GM23338 (cell line): ENCODE results near the gene MRE11. TPM values are rescaled to one million over a fixed set of nuclear protein-coding genes. Genes with fewer than 3 reads are reported as not detected.
A peak's percentile ranks its signal among the peaks of the same experiment; 100 is the strongest.

ENCODE experiments used
- ATAC-seq: fragments of 200-7000 bp; cut with Tn5 transposase; 3 replicates; pipeline ENCODE4 v1.9.1; 2020
- DNase-seq: peaks from one replicate; pipeline ENCODE4 v3.0.0-alpha.2; 2015; ENCODE audit warnings: low spot score
- H2AFZ ChIP-seq: fragments of 200-600 bp; sonication (generic); 2 replicates; pipeline ENCODE4 v1.8.0; 2016; ENCODE audit warnings: antibody characterized with exemption, mild to moderate bottlenecking, moderate library complexity
- H3F3A ChIP-seq: fragments of 200-600 bp; sonication (generic); replicated peaks from 2 replicates; pipeline ENCODE4 v1.8.0; 2017; ENCODE audit warnings: antibody characterized with exemption, mixed run types, low read depth
- H3K27ac ChIP-seq: fragments of 200-600 bp; sonication (generic); 2 replicates; pipeline ENCODE4 v1.6.1; 2016; ENCODE audit warnings: low read depth
- H3K27me3 ChIP-seq: fragments of 200-600 bp; sonication (generic); 2 replicates; pipeline ENCODE4 v1.8.0; 2016; ENCODE audit warnings: mild to moderate bottlenecking, mixed run types, moderate library complexity; ENCODE audit not compliant: insufficient read depth
- H3K36me3 ChIP-seq: fragments of 200-600 bp; sonication (generic); 2 replicates; pipeline ENCODE4 v1.8.0; 2016; ENCODE audit warnings: mild to moderate bottlenecking; ENCODE audit not compliant: insufficient read depth
- H3K4me1 ChIP-seq: fragments of 200-600 bp; sonication (generic); 2 replicates; pipeline ENCODE4 v1.8.0; 2016; ENCODE audit warnings: mild to moderate bottlenecking, moderate library complexity; ENCODE audit not compliant: insufficient read depth
- H3K4me2 ChIP-seq: fragments of 200-600 bp; sonication (generic); 2 replicates; pipeline ENCODE4 v1.7.1; 2017; ENCODE audit warnings: mixed run types
- H3K4me3 ChIP-seq: fragments of 200-600 bp; sonication (generic); 2 replicates; pipeline ENCODE4 v1.6.1; 2016; ENCODE audit warnings: mixed run types
- H3K79me2 ChIP-seq: fragments of 200-600 bp; sonication (generic); replicated peaks from 2 replicates; pipeline ENCODE4 v1.8.0; 2017; ENCODE audit warnings: mild to moderate bottlenecking; ENCODE audit not compliant: insufficient read depth
- H3K9me2 ChIP-seq: fragments of 200-600 bp; sonication (generic); 2 replicates; pipeline ENCODE4 v1.8.0; 2017; ENCODE audit not compliant: insufficient read depth
- H4K20me1 ChIP-seq: fragments of 200-600 bp; sonication (generic); replicated peaks from 2 replicates; pipeline ENCODE4 v1.8.0; 2017; ENCODE audit warnings: mild to moderate bottlenecking; ENCODE audit not compliant: insufficient read depth
- H3K27ac Mint-ChIP-seq: 2 replicates; pipeline ENCODE4 v1.8.0; 2020; ENCODE audit warnings: inconsistent platforms, mild to moderate bottlenecking, moderate library complexity, mixed read lengths
- H3K27me3 Mint-ChIP-seq: 3 replicates; pipeline ENCODE4 v1.8.0; 2022; ENCODE audit warnings: low read depth, mild to moderate bottlenecking, moderate library complexity, mixed read lengths, inconsistent platforms; ENCODE audit not compliant: insufficient read depth, poor library complexity
- H3K36me3 Mint-ChIP-seq: 3 replicates; pipeline ENCODE4 v1.8.0; 2021; ENCODE audit warnings: low read depth, mild to moderate bottlenecking, inconsistent platforms, moderate library complexity, mixed read lengths
- H3K4me1 Mint-ChIP-seq: 3 replicates; pipeline ENCODE4 v1.8.0; 2020; ENCODE audit warnings: mild to moderate bottlenecking, inconsistent platforms, mixed read lengths
- H3K4me3 Mint-ChIP-seq: 3 replicates; pipeline ENCODE4 v1.8.0; 2021; ENCODE audit warnings: moderate library complexity, mild to moderate bottlenecking, inconsistent platforms, mixed read lengths
- H3K9me3 Mint-ChIP-seq: 3 replicates; pipeline ENCODE4 v1.8.0; 2020; ENCODE audit warnings: moderate library complexity, mild to moderate bottlenecking, inconsistent platforms, mixed read lengths
- EZH2 ChIP-seq: fragments of 200-600 bp; sonication (generic); IDR thresholded peaks from one replicate; pipeline ENCODE4 v1.8.0; 2017; ENCODE audit warnings: antibody characterized with exemption, mild to moderate bottlenecking, low read depth; ENCODE audit not compliant: unreplicated experiment
- POLR2AphosphoS5 ChIP-seq: IDR thresholded peaks from 2 replicates; pipeline ENCODE4 v1.6.1; 2016; ENCODE audit warnings: antibody characterized with exemption, low read depth
- REST ChIP-seq: IDR thresholded peaks from one replicate; pipeline ENCODE4 v1.6.1; 2018; ENCODE audit warnings: antibody characterized with exemption; ENCODE audit not compliant: unreplicated experiment
- ZNF462 ChIP-seq: fragments of 250-450 bp; sonication (Bioruptor Pico); IDR thresholded peaks from 2 replicates; pipeline ENCODE4 v1.5.0; 2020; ENCODE audit warnings: mild to moderate bottlenecking, moderate library complexity
- polyA plus RNA-seq: library from polyadenylated mRNA; unstranded; fragments of >200 nt; fragmentation: Nextera tagmentation; extraction: Ambion mirVana; gene quantifications from 2 replicates; pipeline ENCODE4 v1.2.1, GENCODE V29; 2016
- total RNA-seq: library from RNA; depleted of rRNA; stranded (reverse); fragments of >200 nt; shearing (Covaris generic); gene quantifications from 2 replicates; pipeline ENCODE4 v1.2.3, GENCODE V29; 2014

Gene MRE11
- total and polyA plus RNA-seq, 2 experiments from 2014 or later, result 23.3 to 38.5 TPM

GRCh38 chr11:94477624-94478023 is 16.0 kb downstream of the MRE11 start:
- H3K27ac ChIP-seq, result peak overlapping the region; percentile 59; the same call in 1 of the 2 replicates
- H4K20me1 ChIP-seq, result no peaks in the 10 kb centered on the region
- H3K4me3 ChIP-seq, result no peak overlapping the region
- H3K27me3 ChIP-seq, result no peaks in the 10 kb centered on the region
- H3F3A ChIP-seq, result no peaks in the 10 kb centered on the region
- Mint-ChIP-seq H3K27ac (0 out of 2 replicates have a peak overlapping the region, but pooled peaks have one; percentile 7), H3K9me3 (no peaks in the 10 kb centered on the region), H3K4me1 (peaks cover 21% of the 10 kb centered on the region), H3K27me3 (no peaks in the 10 kb centered on the region), H3K36me3 (peaks cover 5% of the 10 kb centered on the region; the same call in 2 of the 3 replicates), H3K4me3 (no peak overlapping the region)
- H3K4me2 ChIP-seq, result no peak overlapping the region
- no peaks in the 10 kb centered on the region for H3K79me2 ChIP-seq
- no peak for TF ChIP-seq EZH2
- TF ChIP-seq REST, result no peak
- H3K4me1 ChIP-seq, result peaks cover 23% of the 10 kb centered on the region
- DNase-seq (peak; percentile 22), ATAC-seq (peak; percentile 50)
- no peaks in the 10 kb centered on the region for H3K9me2 ChIP-seq
- H3K36me3 ChIP-seq, result peaks cover 6% of the 10 kb centered on the region
- no peak overlapping the region for H2AFZ ChIP-seq

- Mint-ChIP-seq H3K4me1 (peaks cover 21% of the 10 kb centered on the region), H3K36me3 (no peaks in the 10 kb centered on the region; the same call in 1 of the 3 replicates), H3K4me3 (peak overlapping the region; percentile 23; the same call in 1 of the 3 replicates), H3K9me3 (no peaks in the 10 kb centered on the region), H3K27ac (peak overlapping the region; percentile 92), H3K27me3 (no peaks in the 10 kb centered on the region)
- no peaks in the 10 kb centered on the region for H3F3A ChIP-seq
- H3K4me3 ChIP-seq, result peak overlapping the region; percentile 1; the same call in 1 of the 2 replicates
- peak; percentile 52 for ATAC-seq
- peak overlapping the region; percentile 56 for H3K27ac ChIP-seq
- no peak overlapping the region for H2AFZ ChIP-seq
- peaks cover 6% of the 10 kb centered on the region for H3K36me3 ChIP-seq
- H4K20me1 ChIP-seq, result no peaks in the 10 kb centered on the region
- TF ChIP-seq ZNF462 (no peak), POLR2AphosphoS5 (no peak)
- H3K4me1 ChIP-seq, result peaks cover 27% of the 10 kb centered on the region
- H3K9me2 ChIP-seq, result no peaks in the 10 kb centered on the region
- no peaks in the 10 kb centered on the region for H3K79me2 ChIP-seq
- DNase-seq, result peak; percentile 53
- no peaks in the 10 kb centered on the region for H3K27me3 ChIP-seq
- peak overlapping the region; percentile 33 for H3K4me2 ChIP-seq
Measured at GRCh38 chr11:94472916-94473799, 20.5 kb downstream of the MRE11 start.
